Activated naive CD8-positive, alpha-beta T cell treated with anti-CD3 and anti-CD28 coated beads, Interleukin-2, amount 50 U/mL, for 24 hours (primary cell): ENCODE measurements around the gene GNAL.

Source experiments
- ATAC-seq: fragments of 150-1000 bp; cut with Tn5 transposase; one replicate; pipeline ENCODE4 v1.10.0; 2021
- DNase-seq: peaks from one replicate; pipeline ENCODE4 v3.0.0; 2021
- H3K27ac Mint-ChIP-seq: one replicate; pipeline ENCODE4 v1.8.0; 2021; ENCODE audit warnings: mild to moderate bottlenecking, mixed read lengths
- H3K27me3 Mint-ChIP-seq: one replicate; pipeline ENCODE4 v1.8.0; 2021; ENCODE audit warnings: mixed read lengths
- H3K36me3 Mint-ChIP-seq: one replicate; pipeline ENCODE4 v1.8.0; 2021; ENCODE audit warnings: low read depth, mixed read lengths
- H3K4me1 Mint-ChIP-seq: one replicate; pipeline ENCODE4 v1.8.0; 2021; ENCODE audit warnings: mixed read lengths
- H3K4me3 Mint-ChIP-seq: one replicate; pipeline ENCODE4 v1.8.0; 2021; ENCODE audit warnings: mild to moderate bottlenecking, moderate library complexity, mixed read lengths
- H3K9me3 Mint-ChIP-seq: one replicate; pipeline ENCODE4 v1.8.0; 2021; ENCODE audit warnings: mixed read lengths

The GNAL gene

GRCh38 chr18:11811009-11811408, 121.9 kb downstream of the GNAL start:
- DNase-seq (no peak), ATAC-seq (no peak)
- Mint-ChIP-seq H3K27me3 (no peaks in the 10 kb centered on the region), H3K4me1 (no peaks in the 10 kb centered on the region), H3K4me3 (no peak overlapping the region), H3K36me3 (no peaks in the 10 kb centered on the region), H3K9me3 (no peaks in the 10 kb centered on the region), H3K27ac (no peak overlapping the region)

- H3K4me1 Mint-ChIP-seq, result no peaks in the 10 kb centered on the region
- no peak overlapping the region for H3K27ac Mint-ChIP-seq
- no peaks in the 10 kb centered on the region for H3K9me3 Mint-ChIP-seq
- no peak for ATAC-seq
- DNase-seq, result no peak
- H3K36me3 Mint-ChIP-seq, result no peaks in the 10 kb centered on the region
- H3K27me3 Mint-ChIP-seq, result peaks cover 2% of the 10 kb centered on the region
- H3K4me3 Mint-ChIP-seq, result no peak overlapping the region
Observed at GRCh38 chr18:11817229-11817628, 128.2 kb downstream of the GNAL start.

GRCh38 chr18:11818486-11819203, 129.6 kb downstream of the GNAL start:
- Mint-ChIP-seq H3K36me3 (no peaks in the 10 kb centered on the region), H3K4me3 (no peak overlapping the region), H3K4me1 (no peaks in the 10 kb centered on the region), H3K27ac (no peak overlapping the region), H3K27me3 (peaks cover 2% of the 10 kb centered on the region), H3K9me3 (no peaks in the 10 kb centered on the region)
- ATAC-seq, result no peak
- no peak for DNase-seq

- no peak for DNase-seq
- peaks cover 2% of the 10 kb centered on the region for H3K27me3 Mint-ChIP-seq
- H3K9me3 Mint-ChIP-seq, result no peaks in the 10 kb centered on the region
- no peak overlapping the region for H3K4me3 Mint-ChIP-seq
- no peak for ATAC-seq
- no peak overlapping the region for H3K27ac Mint-ChIP-seq
- no peaks in the 10 kb centered on the region for H3K4me1 Mint-ChIP-seq
- no peaks in the 10 kb centered on the region for H3K36me3 Mint-ChIP-seq
Observed at GRCh38 chr18:11819938-11820337, 130.9 kb downstream of the GNAL start.

GRCh38 chr18:11820697-11821096, 131.6 kb downstream of the GNAL start:
- ATAC-seq (no peak), DNase-seq (no peak)
- H3K4me3 Mint-ChIP-seq, result no peak overlapping the region
- H3K9me3 Mint-ChIP-seq, result no peaks in the 10 kb centered on the region
- H3K27ac Mint-ChIP-seq, result no peak overlapping the region
- H3K27me3 Mint-ChIP-seq, result peaks cover 2% of the 10 kb centered on the region
- no peaks in the 10 kb centered on the region for H3K4me1 Mint-ChIP-seq
- H3K36me3 Mint-ChIP-seq, result no peaks in the 10 kb centered on the region

GRCh38 chr18:11821208-11821607, 132.1 kb downstream of the GNAL start:
- H3K36me3 Mint-ChIP-seq, result no peaks in the 10 kb centered on the region
- no peak overlapping the region for H3K27ac Mint-ChIP-seq
- no peaks in the 10 kb centered on the region for H3K9me3 Mint-ChIP-seq
- H3K4me3 Mint-ChIP-seq, result no peak overlapping the region
- ATAC-seq (no peak), DNase-seq (no peak)
- no peaks in the 10 kb centered on the region for H3K4me1 Mint-ChIP-seq
- H3K27me3 Mint-ChIP-seq, result peaks cover 2% of the 10 kb centered on the region

- Mint-ChIP-seq H3K36me3 (no peaks in the 10 kb centered on the region), H3K27ac (no peak overlapping the region), H3K9me3 (no peaks in the 10 kb centered on the region), H3K4me1 (no peaks in the 10 kb centered on the region), H3K4me3 (no peak overlapping the region), H3K27me3 (peaks cover 3% of the 10 kb centered on the region)
- ATAC-seq (no peak), DNase-seq (no peak)
Observed at GRCh38 chr18:11821643-11822237, 132.7 kb downstream of the GNAL start.

GRCh38 chr18:11823545-11823944, 134.5 kb downstream of the GNAL start:
- Mint-ChIP-seq H3K27me3 (peaks cover 3% of the 10 kb centered on the region), H3K4me3 (no peak overlapping the region), H3K27ac (no peak overlapping the region), H3K36me3 (no peaks in the 10 kb centered on the region), H3K4me1 (no peaks in the 10 kb centered on the region), H3K9me3 (no peaks in the 10 kb centered on the region)
- no peak for DNase-seq
- no peak for ATAC-seq

GRCh38 chr18:11826836-11827235, 137.8 kb downstream of the GNAL start:
- no peaks in the 10 kb centered on the region for H3K36me3 Mint-ChIP-seq
- no peak overlapping the region for H3K4me3 Mint-ChIP-seq
- no peaks in the 10 kb centered on the region for H3K4me1 Mint-ChIP-seq
- no peak for DNase-seq
- no peak overlapping the region for H3K27ac Mint-ChIP-seq
- H3K27me3 Mint-ChIP-seq, result peaks cover 5% of the 10 kb centered on the region
- ATAC-seq, result no peak
- peaks cover 4% of the 10 kb centered on the region for H3K9me3 Mint-ChIP-seq

GRCh38 chr18:11828786-11829432, 139.8 kb downstream of the GNAL start:
- peaks cover 5% of the 10 kb centered on the region for H3K27me3 Mint-ChIP-seq
- peaks cover 4% of the 10 kb centered on the region for H3K9me3 Mint-ChIP-seq
- no peaks in the 10 kb centered on the region for H3K4me1 Mint-ChIP-seq
- no peak overlapping the region for H3K4me3 Mint-ChIP-seq
- H3K27ac Mint-ChIP-seq, result no peak overlapping the region
- no peaks in the 10 kb centered on the region for H3K36me3 Mint-ChIP-seq
- ATAC-seq (peak; percentile 71), DNase-seq (no peak)

- Mint-ChIP-seq H3K4me1 (no peaks in the 10 kb centered on the region), H3K36me3 (no peaks in the 10 kb centered on the region), H3K27me3 (peaks cover 5% of the 10 kb centered on the region), H3K4me3 (no peak overlapping the region), H3K27ac (no peak overlapping the region), H3K9me3 (peaks cover 4% of the 10 kb centered on the region)
- DNase-seq (no peak), ATAC-seq (no peak)
Observed at GRCh38 chr18:11830585-11830984, 141.5 kb downstream of the GNAL start.

- H3K4me1 Mint-ChIP-seq, result no peaks in the 10 kb centered on the region
- no peak overlapping the region for H3K4me3 Mint-ChIP-seq
- peaks cover 2% of the 10 kb centered on the region for H3K27me3 Mint-ChIP-seq
- DNase-seq (no peak), ATAC-seq (no peak)
- H3K36me3 Mint-ChIP-seq, result no peaks in the 10 kb centered on the region
- no peak overlapping the region for H3K27ac Mint-ChIP-seq
- peaks cover 4% of the 10 kb centered on the region for H3K9me3 Mint-ChIP-seq
Observed at GRCh38 chr18:11831921-11832320, 142.9 kb downstream of the GNAL start.

GRCh38 chr18:11834772-11835171, 145.7 kb downstream of the GNAL start:
- no peaks in the 10 kb centered on the region for H3K4me1 Mint-ChIP-seq
- H3K27ac Mint-ChIP-seq, result no peak overlapping the region
- peaks cover 4% of the 10 kb centered on the region for H3K9me3 Mint-ChIP-seq
- H3K27me3 Mint-ChIP-seq, result peaks cover 2% of the 10 kb centered on the region
- H3K4me3 Mint-ChIP-seq, result no peak overlapping the region
- H3K36me3 Mint-ChIP-seq, result no peaks in the 10 kb centered on the region
- DNase-seq, result no peak
- ATAC-seq, result no peak

GRCh38 chr18:11839556-11839955, 150.5 kb downstream of the GNAL start:
- Mint-ChIP-seq H3K27me3 (no peaks in the 10 kb centered on the region), H3K4me3 (no peak overlapping the region), H3K9me3 (no peaks in the 10 kb centered on the region), H3K27ac (no peak overlapping the region), H3K36me3 (no peaks in the 10 kb centered on the region), H3K4me1 (no peaks in the 10 kb centered on the region)
- no peak for ATAC-seq
- DNase-seq, result no peak

- Mint-ChIP-seq H3K27me3 (no peaks in the 10 kb centered on the region), H3K9me3 (no peaks in the 10 kb centered on the region), H3K27ac (no peak overlapping the region), H3K4me3 (no peak overlapping the region), H3K4me1 (no peaks in the 10 kb centered on the region), H3K36me3 (no peaks in the 10 kb centered on the region)
- DNase-seq (no peak), ATAC-seq (no peak)
Observed at GRCh38 chr18:11840493-11840892, 151.4 kb downstream of the GNAL start.
